K562 (cell line): Measurements from ENCODE around the gene REXO2. TPM values are rescaled to one million over a fixed set of nuclear protein-coding genes. Genes with fewer than 3 reads are reported as not detected.
A peak's percentile ranks its signal among the peaks of the same experiment; 100 is the strongest.

Experiments
- ARHGAP35 ChIP-seq: fragments of 450-650 bp; IDR thresholded peaks from 2 replicates; pipeline ENCODE4 v1.6.1; 2018; ENCODE audit not compliant: partially characterized antibody
- CTCF ChIP-seq, 3 experiments: IDR thresholded peaks in 2 of 3; conservative IDR thresholded peaks in 1 of 3; 2 replicates each; pipeline ENCODE4 v1.5.1; 2011 to 2012; ENCODE audit warnings: low read length in 3 of 3, mild to moderate bottlenecking in 3 of 3, control low read depth in 2 of 3, improper control_type of control experiment in 1 of 3, inconsistent platforms in 1 of 3, low read depth in 1 of 3, mixed read lengths in 1 of 3, moderate library complexity in 1 of 3; ENCODE audit not compliant: insufficient read depth in 2 of 3
- DACH1 ChIP-seq: fragments of 450-650 bp; IDR thresholded peaks from 2 replicates; pipeline ENCODE4 v1.6.1; 2018; ENCODE audit not compliant: partially characterized antibody
- DPF2 ChIP-seq: fragments of 450-650 bp; IDR thresholded peaks from 2 replicates; pipeline ENCODE4 v1.6.1; 2016
- EWSR1 ChIP-seq: fragments of 450-650 bp; IDR thresholded peaks from 2 replicates; pipeline ENCODE4 v1.6.1; 2018; ENCODE audit warnings: borderline replicate concordance, mild to moderate bottlenecking, low read depth, moderate library complexity; ENCODE audit not compliant: partially characterized antibody
- FOXP1 ChIP-seq: sonication (generic); formaldehyde crosslinking; IDR thresholded peaks from 2 replicates; pipeline ENCODE4 v1.8.0; 2022; ENCODE audit warnings: mild to moderate bottlenecking, missing genetic modification reagents
- HDAC6 ChIP-seq: IDR thresholded peaks from 2 replicates; pipeline ENCODE4 v1.6.1; 2012; ENCODE audit warnings: low read depth, mild to moderate bottlenecking, control low read depth, inconsistent platforms, low read length, moderate library complexity
- HNRNPLL ChIP-seq: fragments of 200-400 bp; formaldehyde crosslinking; IDR thresholded peaks from 2 replicates; pipeline ENCODE4 v1.6.1; 2017; ENCODE audit warnings: low read length, low read depth, mild to moderate bottlenecking; ENCODE audit not compliant: poor library complexity, severe bottlenecking
- JUND ChIP-seq, 2 experiments: IDR thresholded peaks; 2 replicates in 1 of 2; 3 replicates in 1 of 2; pipeline ENCODE4 v1.6.1; 2011; ENCODE audit warnings: borderline replicate concordance in 2 of 2, low read depth in 2 of 2, low read length in 2 of 2, improper control_type of control experiment in 1 of 2, missing biosample characterization in 1 of 2, missing genetic modification characterization in 1 of 2, missing genetic modification reagents in 1 of 2
- NR1H2 ChIP-seq: sonication (generic); formaldehyde crosslinking; IDR thresholded peaks from 2 replicates; pipeline ENCODE4 v1.4.0; 2020; ENCODE audit warnings: mild to moderate bottlenecking, missing genetic modification reagents
- POLR2AphosphoS2 ChIP-seq: IDR thresholded peaks from 2 replicates; pipeline ENCODE4 v1.6.1; 2012; ENCODE audit warnings: low read length, improper control_type of control experiment
- RUNX1 ChIP-seq: sonication (generic); IDR thresholded peaks from 2 replicates; pipeline ENCODE4 v1.6.1; 2016; ENCODE audit warnings: antibody characterized with exemption, low read depth
- SIN3A ChIP-seq, 2 experiments: fragments of 150-350 bp in 1 of 2; IDR thresholded peaks; 2 replicates each; pipeline ENCODE4 v1.6.1; 2011 to 2016; ENCODE audit warnings: borderline replicate concordance in 2 of 2, low read depth in 2 of 2, low read length in 2 of 2, mild to moderate bottlenecking in 2 of 2, moderate library complexity in 2 of 2; ENCODE audit not compliant: control insufficient read depth in 1 of 2
- SRF ChIP-seq, 2 experiments: fragments of 250-450, 450-650 bp in 1 of 2; sonication (Bioruptor Pico) in 1 of 2; sonication (generic) in 1 of 2; formaldehyde crosslinking; IDR thresholded peaks; 2 replicates each; pipeline versions ENCODE4 v1.5.0 to v1.5.1; 2020 to 2022; ENCODE audit warnings: mild to moderate bottlenecking in 1 of 2, missing genetic modification reagents in 1 of 2
- ZFP91 ChIP-seq: sonication (generic); formaldehyde crosslinking; IDR thresholded peaks from 2 replicates; pipeline ENCODE4 v1.8.0; 2022; ENCODE audit warnings: mild to moderate bottlenecking, missing genetic modification reagents
- ZNF239 ChIP-seq: fragments of 250-450 bp; sonication (Bioruptor Pico); IDR thresholded peaks from 2 replicates; pipeline ENCODE4 v1.4.0; 2020; ENCODE audit warnings: mild to moderate bottlenecking
- ZNF384 ChIP-seq: IDR thresholded peaks from 2 replicates; pipeline ENCODE4 v1.6.1; 2012; ENCODE audit warnings: low read depth, low read length, improper control_type of control experiment
- ZNF511 ChIP-seq: sonication (generic); formaldehyde crosslinking; IDR thresholded peaks from 2 replicates; pipeline ENCODE4 v1.8.0; 2022; ENCODE audit warnings: mild to moderate bottlenecking, missing genetic modification reagents
- ZNF740 ChIP-seq, 3 experiments: fragments of 200-800 bp in 1 of 3; sonication (Bioruptor generic) in 1 of 3; sonication (generic) in 1 of 3; formaldehyde crosslinking in 1 of 3; IDR thresholded peaks; 2 replicates each; pipeline versions ENCODE4 v1.6.1 to v1.8.0; 2016 to 2022; ENCODE audit warnings: mild to moderate bottlenecking in 2 of 3, missing compliant biosample characterization in 2 of 3, missing genetic modification characterization in 2 of 3, missing genetic modification reagents in 1 of 3
- polyA plus RNA-seq, 8 experiments: library from polyadenylated mRNA; depleted of rRNA in 4 of 8; stranded (reverse) in 5 of 8; unstranded in 3 of 8; fragments of >200 nt; fragmentation: Nextera tagmentation in 2 of 8; fragmentation: Illumina TruSeq in 1 of 8; extraction: Ambion mirVana in 2 of 8; extraction: Trizol in 1 of 8; gene quantifications; 2 replicates each; pipeline versions ENCODE4 v1.2.1 to v1.2.3, GENCODE V29; 2011 to 2014; ENCODE audit warnings: inconsistent platforms in 1 of 8, missing spikeins in 1 of 8
- total RNA-seq, 7 experiments: library from RNA; depleted of rRNA in 6 of 7; stranded (reverse); fragments of >200 nt in 6 of 7; fragmentation: Illumina TruSeq in 2 of 7; extraction: Trizol in 2 of 7; gene quantifications; 2 replicates each; pipeline versions ENCODE4 v1.2.1 to v1.2.3, GENCODE V29; 2011 to 2021; ENCODE audit warnings: low replicate concordance in 1 of 7

REXO2 gene
- total and polyA plus RNA-seq, 9 of the 15 experiments (the other 6 are each of a cell fraction or from before 2014, with no cell fraction given): 143 to 370 (median 193) TPM

GRCh38 chr11:114400216-114400914 lies 38.9 kb upstream of the REXO2 start, which contains the start of the genes C11orf71 and RBM7 (continued):
- TF ChIP-seq ZFP91 (CRISPR knock-in tag) (no peak; the same call in 1 of the 2 replicates), DACH1 (peak; percentile 48), ZNF239 (CRISPR knock-in tag) (no peak; the same call in 1 of the 2 replicates), HDAC6 (no peak), ARHGAP35 (no peak), ZNF511 (CRISPR knock-in tag) (peak; percentile 86; the same call in 1 of the 2 replicates), NR1H2 (CRISPR knock-in tag) (0 out of 2 replicates have a peak, but pooled peaks have one; percentile 35), DPF2 (no peak; the same call in 1 of the 2 replicates), SIN3A (IDR thresholded peaks at IDR 0.05; ENCODE audit: borderline replicate concordance in 2 of 2, control insufficient read depth in 1 of 2, low read depth in 2 of 2, low read length in 2 of 2) (peak in 1 of 2 experiments; percentile 87; a peak in 2 of 4 replicates), HNRNPLL (peak; percentile 86), RUNX1 (peak; percentile 46; the same call in 1 of the 2 replicates), EWSR1 (no peak), JUND (IDR thresholded peaks at IDR 0.05; ENCODE audit: borderline replicate concordance, low read depth, low read length) (peak; percentile 74), JUND (tag; IDR thresholded peaks at IDR 0.05; ENCODE audit: borderline replicate concordance, low read depth, low read length) (peak; percentile 75; the same call in 2 of the 3 replicates), FOXP1 (CRISPR knock-in tag) (peak; percentile 47; the same call in 1 of the 2 replicates), ZNF384 (no peak), SRF (CRISPR knock-in tag; IDR thresholded peaks at IDR 0.05) (peak in 1 of 2 experiments; percentile 25; a peak in 1 of 4 replicates), POLR2AphosphoS2 (0 out of 2 replicates have a peak, but pooled peaks have one; percentile 60), CTCF (IDR thresholded peaks at IDR 0.05 in 2 of 3, conservative IDR thresholded peaks at IDR 0.05 in 1 of 3; ENCODE audit: insufficient read depth in 2 of 3, low read depth in 1 of 3, low read length in 3 of 3) (peak in 1 of 3 experiments; percentile 18; a peak in 1 of 6 replicates), ZNF740 (CRISPR knock-in tag; IDR thresholded peaks at IDR 0.05) (peak; percentile 59; the same call in 1 of the 2 replicates), ZNF740 (tag; IDR thresholded peaks at IDR 0.05) (peak in 1 of 2 experiments; percentile 45; a peak in 1 of 4 replicates)
